MCF 10A (cell line): Measurements from ENCODE around the gene AGBL1. TPM values are rescaled to one million over a fixed set of nuclear protein-coding genes. Genes with fewer than 3 reads are reported as not detected.

Experiments used
- BruUV-seq: library from RNA; stranded (reverse); fragments of 400-500 nt; replicated peaks from 2 replicates; lab custom pipeline; 2021; lab: Mats Ljungman, UMichigan
- CTCF ChIA-PET: fragments of 300-600 bp; sonication (Branson Sonifier 250); formaldehyde crosslinking; extraction: SDS; loops from one replicate; lab custom pipeline; 2021; ENCODE audit warnings: antibody characterized with exemption, inconsistent platforms; lab: Yijun Ruan, JAX
- POLR2A ChIA-PET: fragments of 300-600, 350-650 bp; sonication (Branson Sonifier 250); formaldehyde crosslinking; extraction: SDS; loops from one replicate; lab custom pipeline; 2020; ENCODE audit warnings: antibody characterized with exemption, inconsistent platforms; lab: Yijun Ruan, JAX
- DNase-seq: peaks from one replicate; pipeline ENCODE4 v3.0.0-alpha.2; 2018; ENCODE audit not compliant: unreplicated experiment
- H3K27ac Mint-ChIP-seq: one replicate; pipeline ENCODE4 v1.8.0; 2022; ENCODE audit warnings: mild to moderate bottlenecking, low read depth, mixed read lengths; ENCODE audit not compliant: unreplicated experiment
- H3K27me3 Mint-ChIP-seq: one replicate; pipeline ENCODE4 v1.8.0; 2022; ENCODE audit warnings: mixed read lengths; ENCODE audit not compliant: insufficient read depth, unreplicated experiment
- H3K36me3 Mint-ChIP-seq: one replicate; pipeline ENCODE4 v1.8.0; 2022; ENCODE audit warnings: mild to moderate bottlenecking, moderate library complexity, mixed read lengths; ENCODE audit not compliant: insufficient read depth, unreplicated experiment
- H3K4me1 Mint-ChIP-seq: one replicate; pipeline ENCODE4 v1.8.0; 2022; ENCODE audit warnings: mixed read lengths; ENCODE audit not compliant: insufficient read depth, unreplicated experiment
- H3K4me3 Mint-ChIP-seq: one replicate; pipeline ENCODE4 v1.8.0; 2022; ENCODE audit warnings: mild to moderate bottlenecking, moderate library complexity, mixed read lengths; ENCODE audit not compliant: unreplicated experiment
- H3K9me3 Mint-ChIP-seq: one replicate; pipeline ENCODE4 v1.8.0; 2022; ENCODE audit warnings: mixed read lengths; ENCODE audit not compliant: unreplicated experiment
- intact Hi-C: fragments of 100-400 bp; cut with micrococcal nuclease; formaldehyde crosslinking; loops from 2 replicates; pipeline ENCODE4 v1.14.1; 2022
- total RNA-seq: library from RNA; stranded (reverse); gene quantifications from 2 replicates; pipeline ENCODE4 v1.2.3, GENCODE V29; 2022
- TF ChIP-seq, protein P1 (sequence below): fragments of 200-600 bp; IDR thresholded peaks from one replicate; pipeline ENCODE4 v1.8.0; 2022; ENCODE audit warnings: antibody characterized with exemption, mild to moderate bottlenecking; ENCODE audit not compliant: unreplicated experiment

Gene AGBL1
- total RNA-seq, 1 experiment from 2014 or later, result not detected

DNA sequence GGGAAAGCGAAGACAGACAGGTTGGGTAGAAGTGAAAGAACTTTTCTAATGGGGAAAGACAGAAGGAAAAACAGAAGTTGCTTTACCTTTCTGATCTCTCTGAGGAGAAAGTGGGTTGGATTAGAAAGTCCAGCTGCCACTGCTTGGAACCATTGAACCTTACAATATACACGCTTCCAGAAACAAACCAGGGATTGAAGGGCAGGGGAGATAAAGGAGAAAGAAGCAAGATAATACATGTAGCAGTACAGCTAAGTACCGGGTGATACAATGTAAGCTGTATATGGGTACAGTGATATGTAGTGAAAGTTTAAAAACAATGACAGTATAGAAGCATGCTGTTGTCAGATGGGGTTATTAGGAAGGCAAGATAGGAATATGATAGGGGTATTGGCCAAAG is 684.4 kb downstream of the AGBL1 start:
- TF ChIP-seq, protein P1, sequence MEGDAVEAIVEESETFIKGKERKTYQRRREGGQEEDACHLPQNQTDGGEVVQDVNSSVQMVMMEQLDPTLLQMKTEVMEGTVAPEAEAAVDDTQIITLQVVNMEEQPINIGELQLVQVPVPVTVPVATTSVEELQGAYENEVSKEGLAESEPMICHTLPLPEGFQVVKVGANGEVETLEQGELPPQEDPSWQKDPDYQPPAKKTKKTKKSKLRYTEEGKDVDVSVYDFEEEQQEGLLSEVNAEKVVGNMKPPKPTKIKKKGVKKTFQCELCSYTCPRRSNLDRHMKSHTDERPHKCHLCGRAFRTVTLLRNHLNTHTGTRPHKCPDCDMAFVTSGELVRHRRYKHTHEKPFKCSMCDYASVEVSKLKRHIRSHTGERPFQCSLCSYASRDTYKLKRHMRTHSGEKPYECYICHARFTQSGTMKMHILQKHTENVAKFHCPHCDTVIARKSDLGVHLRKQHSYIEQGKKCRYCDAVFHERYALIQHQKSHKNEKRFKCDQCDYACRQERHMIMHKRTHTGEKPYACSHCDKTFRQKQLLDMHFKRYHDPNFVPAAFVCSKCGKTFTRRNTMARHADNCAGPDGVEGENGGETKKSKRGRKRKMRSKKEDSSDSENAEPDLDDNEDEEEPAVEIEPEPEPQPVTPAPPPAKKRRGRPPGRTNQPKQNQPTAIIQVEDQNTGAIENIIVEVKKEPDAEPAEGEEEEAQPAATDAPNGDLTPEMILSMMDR, result no peak
- ChIA-PET CTCF (interaction anchor here (1.3 to 1.4 kb wide), 2 partner anchors 21 to 1481 kb away, joined by 4 to 5 read pairs; no protein-coding TSS in a partner anchor), POLR2A (no interaction called here)
- intact Hi-C loops, result no loop called here
- Mint-ChIP-seq H3K27me3 (no peaks in the 10 kb centered on the region), H3K27ac (no peak overlapping the region), H3K36me3 (no peaks in the 10 kb centered on the region), H3K9me3 (no peaks in the 10 kb centered on the region), H3K4me1 (no peaks in the 10 kb centered on the region), H3K4me3 (no peak overlapping the region)
- no peak for DNase-seq
- no TSS peak for BruUV-seq

DNA sequence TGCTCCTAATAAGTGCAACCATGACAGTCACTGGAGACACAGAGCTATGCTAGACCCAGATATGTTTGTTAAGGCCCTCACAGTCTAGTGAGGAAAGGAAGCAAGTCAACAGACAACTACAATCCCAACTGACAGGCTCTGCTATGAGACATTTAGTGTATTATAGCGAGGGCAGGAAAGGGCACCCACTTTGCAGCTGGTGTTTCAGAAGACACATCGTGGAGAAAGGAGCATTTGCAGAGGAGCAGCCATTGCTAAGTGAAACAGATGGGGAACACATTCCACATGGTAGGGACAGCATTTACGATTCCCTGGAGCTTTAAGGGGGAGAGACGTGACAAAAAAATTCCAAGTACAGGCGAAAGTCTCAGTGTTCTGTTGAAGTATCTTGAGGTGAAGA is 685.6 kb downstream of the AGBL1 start:
- no peak for DNase-seq
- no peaks in the 10 kb centered on the region for H3K36me3 Mint-ChIP-seq
- no peaks in the 10 kb centered on the region for H3K9me3 Mint-ChIP-seq
- ChIA-PET POLR2A (no interaction called here), CTCF (interaction anchor here (0.8 to 1.3 kb wide), 2 partner anchors 9 to 1481 kb away, joined by 3 to 4 read pairs; no protein-coding TSS in a partner anchor)
- H3K4me3 Mint-ChIP-seq, result no peak overlapping the region
- BruUV-seq, result no TSS peak
- no peaks in the 10 kb centered on the region for H3K27me3 Mint-ChIP-seq
- H3K27ac Mint-ChIP-seq, result no peak overlapping the region
- TF ChIP-seq, protein P1, result no peak
- intact Hi-C loops, result no loop called here
- no peaks in the 10 kb centered on the region for H3K4me1 Mint-ChIP-seq

DNA sequence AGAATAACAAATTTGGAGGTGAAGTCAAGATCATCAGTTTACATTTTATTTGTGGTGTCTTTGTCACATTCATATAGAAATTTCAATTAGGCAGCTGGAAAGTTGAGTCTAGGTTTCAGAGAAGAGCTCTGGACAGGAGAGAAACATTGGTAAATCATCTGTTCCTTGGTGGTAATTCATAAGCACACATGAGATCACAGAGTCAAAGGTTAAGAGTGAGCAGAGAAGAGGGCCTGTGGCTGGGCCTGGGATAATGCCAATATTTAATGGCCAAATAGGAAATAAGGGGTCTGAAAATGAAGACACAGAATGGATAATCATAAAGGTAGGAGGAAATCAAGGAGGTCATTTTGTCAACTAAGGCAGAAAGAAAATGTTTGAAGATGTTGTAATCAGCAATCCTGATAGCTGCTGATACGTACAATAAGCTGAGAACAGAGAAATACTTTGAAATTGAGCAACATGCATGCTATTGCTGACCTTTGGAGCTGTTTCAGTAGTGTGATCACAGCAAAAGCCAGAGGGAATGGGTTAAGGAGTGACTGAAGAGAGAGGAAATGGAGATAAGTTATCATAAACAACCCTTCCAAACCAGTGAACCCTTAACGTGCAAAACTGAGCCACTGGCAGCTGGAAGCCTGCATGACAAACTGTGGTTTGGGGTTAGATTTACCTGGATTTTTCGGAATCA is 692.8 kb downstream of the AGBL1 start:
- no peaks in the 10 kb centered on the region for H3K36me3 Mint-ChIP-seq
- ChIA-PET CTCF (interaction anchor here (0.8 kb wide), 1 partner anchor 29 kb away, joined by 3 read pairs; no protein-coding TSS in a partner anchor), POLR2A (no interaction called here)
- no peak overlapping the region for H3K27ac Mint-ChIP-seq
- BruUV-seq, result no TSS peak
- no peak for DNase-seq
- no peak overlapping the region for H3K4me3 Mint-ChIP-seq
- H3K9me3 Mint-ChIP-seq, result no peaks in the 10 kb centered on the region
- TF ChIP-seq, protein P1, result no peak
- H3K27me3 Mint-ChIP-seq, result no peaks in the 10 kb centered on the region
- H3K4me1 Mint-ChIP-seq, result no peaks in the 10 kb centered on the region
- intact Hi-C loops, result no loop called here

DNA sequence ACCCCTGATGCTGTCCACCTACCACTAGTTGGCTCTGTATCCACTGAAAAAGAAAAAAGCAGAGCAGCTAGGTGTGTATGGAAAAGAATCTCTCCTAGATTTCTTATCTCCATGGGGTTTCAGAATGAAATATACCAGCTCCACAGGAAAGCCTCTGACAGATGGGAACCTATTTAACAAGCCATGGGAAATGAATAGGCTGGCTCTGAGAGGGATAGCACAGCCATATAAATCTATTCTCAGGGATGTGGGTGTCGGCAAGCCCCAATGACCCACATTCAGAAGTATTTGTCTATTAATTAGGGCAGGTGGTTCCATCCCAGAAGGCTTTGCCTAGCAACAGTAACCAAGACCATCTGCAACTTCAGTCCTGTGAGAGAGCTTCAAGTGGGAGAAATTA is 694.1 kb downstream of the AGBL1 start:
- no peaks in the 10 kb centered on the region for H3K36me3 Mint-ChIP-seq
- CTCF ChIA-PET, result interaction anchor here (1.1 kb wide), 1 partner anchor 1473 kb away, joined by 4 read pairs; no protein-coding TSS in a partner anchor
- TF ChIP-seq, protein P1, result no peak
- H3K9me3 Mint-ChIP-seq, result no peaks in the 10 kb centered on the region
- DNase-seq, result no peak
- POLR2A ChIA-PET, result no interaction called here
- H3K4me3 Mint-ChIP-seq, result no peak overlapping the region
- no TSS peak for BruUV-seq
- no peaks in the 10 kb centered on the region for H3K4me1 Mint-ChIP-seq
- H3K27ac Mint-ChIP-seq, result no peak overlapping the region
- intact Hi-C loops, result no loop called here
- no peaks in the 10 kb centered on the region for H3K27me3 Mint-ChIP-seq
